OCI-LY1 (cell line): ENCODE results near the gene TJP1.

ENCODE experiments used
- CTCF ChIP-seq: fragments of 200-600 bp; sonication (generic), shearing (Covaris generic); IDR thresholded peaks from 2 replicates; pipeline ENCODE4 v1.5.1; 2017; ENCODE audit warnings: mild to moderate bottlenecking, antibody characterized with exemption, low read length, moderate library complexity, mixed read lengths
- EZH2 ChIP-seq: fragments of 200-600 bp; sonication (generic), shearing (Covaris generic); IDR thresholded peaks from 2 replicates; pipeline ENCODE4 v1.8.0; 2017; ENCODE audit warnings: borderline replicate concordance, mixed run types, mild to moderate bottlenecking, antibody characterized with exemption, low read length, moderate library complexity, mixed read lengths

- TF ChIP-seq CTCF, result no peak
- no peak for TF ChIP-seq EZH2
Measured at GRCh38 chr15:29778382-29778781, 43.9 kb downstream of the TJP1 start.
